IMR-90 (cell line): ENCODE data around the gene RGS3. TPM values are rescaled to one million over a fixed set of nuclear protein-coding genes. Genes with fewer than 3 reads are reported as not detected.

ENCODE experiments used
- ATAC-seq: fragments of 200-7000 bp; cut with Tn5 transposase; 2 replicates; pipeline ENCODE4 v1.9.1; 2020; ENCODE audit warnings: low read depth, mild to moderate bottlenecking, moderate library complexity
- BruUV-seq: library from RNA; stranded (reverse); fragments of 400-500 nt; replicated peaks from 2 replicates; lab custom pipeline; 2021; lab: Mats Ljungman, UMichigan
- CTCF ChIA-PET: fragments of 300-600 bp; formaldehyde crosslinking; extraction: SDS; loops from one replicate; lab custom pipeline; 2021; ENCODE audit warnings: antibody characterized with exemption; lab: Yijun Ruan, JAX
- POLR2A ChIA-PET: fragments of 300-600 bp; sonication (Branson Sonifier 250); formaldehyde crosslinking; loops from one replicate; lab custom pipeline; 2022; ENCODE audit warnings: antibody characterized with exemption; ENCODE audit not compliant: unreplicated experiment; lab: Charles Lee
- DNase-seq: peaks from one replicate; pipeline ENCODE4 v3.0.0; 2013
- H2AFZ ChIP-seq: replicated peaks from 2 replicates; pipeline ENCODE3; 2013; ENCODE audit warnings: low read length, mild to moderate bottlenecking; ENCODE audit not compliant: poor library complexity
- H2AK5ac ChIP-seq: 2 replicates; pipeline ENCODE4 v1.6.1; 2013; ENCODE audit warnings: low read depth, low read length, inconsistent platforms
- H2AK9ac ChIP-seq: replicated peaks from 2 replicates; pipeline ENCODE3; 2013; ENCODE audit warnings: mild to moderate bottlenecking, low read depth, low read length, moderate library complexity; ENCODE audit not compliant: poor library complexity
- H2BK120ac ChIP-seq: 2 replicates; pipeline ENCODE4 v1.6.1; 2013; ENCODE audit warnings: low read depth, low read length, inconsistent platforms
- H2BK15ac ChIP-seq: 3 replicates; pipeline ENCODE4 v1.6.1; 2013; ENCODE audit warnings: low read depth, low read length, inconsistent platforms
- H2BK20ac ChIP-seq: 2 replicates; pipeline ENCODE4 v1.6.1; 2013; ENCODE audit warnings: low read depth, mild to moderate bottlenecking, inconsistent platforms, low read length, moderate library complexity
- H2BK5ac ChIP-seq: 2 replicates; pipeline ENCODE4 v1.6.1; 2013; ENCODE audit warnings: mild to moderate bottlenecking, low read depth, low read length, inconsistent platforms; ENCODE audit not compliant: poor library complexity, severe bottlenecking
- H3K14ac ChIP-seq: replicated peaks from 2 replicates; pipeline ENCODE4 v1.6.1; 2013; ENCODE audit warnings: low read depth, low read length, inconsistent platforms
- H3K18ac ChIP-seq: 2 replicates; pipeline ENCODE4 v1.6.1; 2013; ENCODE audit warnings: low read depth, low read length, control low read depth
- H3K23ac ChIP-seq: 2 replicates; pipeline ENCODE4 v1.6.1; 2013; ENCODE audit warnings: low read depth, low read length, inconsistent platforms
- H3K27ac ChIP-seq: 2 replicates; pipeline ENCODE4 v1.5.1; 2013; ENCODE audit warnings: mild to moderate bottlenecking, control low read depth, low read length; ENCODE audit not compliant: insufficient read depth
- H3K27me3 ChIP-seq: 2 replicates; pipeline ENCODE4 v1.6.1; 2013; ENCODE audit warnings: low read length; ENCODE audit not compliant: control insufficient read depth, insufficient read depth
- H3K36me3 ChIP-seq: 2 replicates; pipeline ENCODE4 v1.6.1; 2013; ENCODE audit warnings: low read length, mixed read lengths; ENCODE audit not compliant: control insufficient read depth, insufficient read depth
- H3K4ac ChIP-seq: 2 replicates; pipeline ENCODE4 v1.6.1; 2013; ENCODE audit warnings: low read depth, low read length, inconsistent platforms
- H3K4me1 ChIP-seq: 2 replicates; pipeline ENCODE4 v1.6.1; 2013; ENCODE audit warnings: low read length, mixed read lengths; ENCODE audit not compliant: control insufficient read depth, insufficient read depth
- H3K4me2 ChIP-seq: 2 replicates; pipeline ENCODE4 v1.6.1; 2013; ENCODE audit warnings: low read depth, mild to moderate bottlenecking, control low read depth, low read length, moderate library complexity
- H3K4me3 ChIP-seq: 2 replicates; pipeline ENCODE4 v1.5.1; 2013; ENCODE audit warnings: low read depth, mild to moderate bottlenecking, control low read depth, low read length, moderate library complexity; ENCODE audit not compliant: insufficient read depth
- H3K56ac ChIP-seq: 2 replicates; pipeline ENCODE4 v1.6.1; 2013; ENCODE audit warnings: low read length, inconsistent platforms; ENCODE audit not compliant: insufficient read depth; ENCODE audit errors: extremely low read depth
- H3K79me1 ChIP-seq, 2 experiments: 2 replicates each; pipeline ENCODE4 v1.6.1; 2013; ENCODE audit warnings: low read length in 2 of 2, inconsistent platforms in 1 of 2, low read depth in 1 of 2
- H3K9ac ChIP-seq: 2 replicates; pipeline ENCODE4 v1.6.1; 2013; ENCODE audit warnings: low read depth, low read length, control low read depth
- H3K9me1 ChIP-seq: 2 replicates; pipeline ENCODE4 v1.6.1; 2013; ENCODE audit warnings: low read length, inconsistent platforms; ENCODE audit not compliant: insufficient read depth
- H3K9me3 ChIP-seq: 2 replicates; pipeline ENCODE4 v1.6.1; 2013; ENCODE audit warnings: low read length; ENCODE audit not compliant: control insufficient read depth, insufficient read depth
- H4K20me1 ChIP-seq: 2 replicates; pipeline ENCODE4 v1.6.1; 2013; ENCODE audit warnings: low read length, inconsistent platforms; ENCODE audit not compliant: insufficient read depth
- H4K5ac ChIP-seq: 2 replicates; pipeline ENCODE4 v1.6.1; 2013; ENCODE audit warnings: mild to moderate bottlenecking, low read depth, low read length, control low read depth
- H4K8ac ChIP-seq, 2 experiments: 2 replicates each; pipeline ENCODE4 v1.6.1; 2013; ENCODE audit warnings: low read depth in 2 of 2, low read length in 2 of 2, control low read depth in 1 of 2, inconsistent platforms in 1 of 2
- H4K91ac ChIP-seq: 2 replicates; pipeline ENCODE4 v1.6.1; 2013; ENCODE audit warnings: low read depth, low read length, inconsistent platforms; ENCODE audit not compliant: insufficient read depth
- BHLHE40 ChIP-seq: fragments of 150-350 bp; IDR thresholded peaks from 2 replicates; pipeline ENCODE4 v1.6.1; 2016; ENCODE audit warnings: mild to moderate bottlenecking, low read depth, low read length
- CEBPB ChIP-seq: IDR thresholded peaks from 2 replicates; pipeline ENCODE4 v1.6.1; 2012; ENCODE audit warnings: low read depth, low read length, improper control_type of control experiment
- NFE2L2 ChIP-seq: fragments of 150-350 bp; IDR thresholded peaks from 2 replicates; pipeline ENCODE4 v1.6.1; 2016; ENCODE audit warnings: low read depth, mild to moderate bottlenecking, low read length
- POLR2A ChIP-seq: IDR thresholded peaks from 2 replicates; pipeline ENCODE4 v1.6.1; 2012; ENCODE audit warnings: mild to moderate bottlenecking, low read depth, low read length
- RAD21 ChIP-seq: IDR thresholded peaks from 2 replicates; pipeline ENCODE4 v1.6.1; 2012; ENCODE audit warnings: low read length, improper control_type of control experiment
- RFX5 ChIP-seq: IDR thresholded peaks from 2 replicates; pipeline ENCODE4 v1.8.0; 2012; ENCODE audit warnings: low read depth, mild to moderate bottlenecking, low read length, moderate library complexity
- USF2 ChIP-seq: fragments of 150-350 bp; IDR thresholded peaks from 2 replicates; pipeline ENCODE4 v1.6.1; 2017; ENCODE audit warnings: mild to moderate bottlenecking, antibody characterized with exemption, low read length, low read depth
- WGBS, 2 experiments: methylation state at CpG; one replicate each; pipeline versions ENCODE4 v1.1.5 to v1.1.7; 2013; ENCODE audit warnings: missing lambda C conversion rate in 2 of 2; ENCODE audit not compliant: insufficient read length in 1 of 2; ENCODE audit errors: extremely low coverage in 2 of 2; 5-methylcytosine and 5-hydroxymethylcytosine counted together
- dilution Hi-C: fragments of 300-500 bp; cut with HindIII; formaldehyde crosslinking; loops from one replicate; pipeline ENCODE4 v1.14.3; 2018; ENCODE audit warnings: low sequenced_read_pairs; ENCODE audit not compliant: unreplicated experiment
- in situ Hi-C: fragments of 300-500 bp; cut with MboI; formaldehyde crosslinking; loops from 3 replicates; pipeline ENCODE4 v1.14.3; 2019; ENCODE audit warnings: low sequenced_read_pairs, inconsistent platforms, mixed read lengths
- intact Hi-C: fragments of 100-400 bp; cut with micrococcal nuclease; formaldehyde crosslinking; loops from 2 replicates; pipeline ENCODE4 v1.10.0; 2022
- polyA plus RNA-seq, 3 experiments: library from polyadenylated mRNA; depleted of rRNA; stranded (reverse); fragments of >200 nt; gene quantifications; 2 replicates each; pipeline ENCODE4 v1.2.3, GENCODE V29; 2012; ENCODE audit warnings: low replicate concordance in 1 of 3
- total RNA-seq: library from RNA; depleted of rRNA; stranded (reverse); fragments of >200 nt; gene quantifications from 2 replicates; pipeline ENCODE4 v1.2.3, GENCODE V29; 2012
- TF ChIP-seq, protein P1 (sequence below): fragments of 150-350 bp; IDR thresholded peaks from 2 replicates; pipeline ENCODE4 v1.6.1; 2016; ENCODE audit warnings: low read depth, mild to moderate bottlenecking, low read length, moderate library complexity, borderline replicate concordance
- TF ChIP-seq, protein P2 (sequence below): conservative IDR thresholded peaks from 2 replicates; pipeline ENCODE4 v1.5.1; 2012; ENCODE audit warnings: mild to moderate bottlenecking, low read depth, low read length, improper control_type of control experiment

RGS3 gene
- total and polyA plus RNA-seq, 2 of the 4 experiments (the other 2 are of a cell fraction), result 51.8 to 65.6 TPM

GRCh38 chr9:113479174-113479621, 15.7 kb downstream of the RGS3 start:
- BruUV-seq, result no TSS peak
- 0 out of 2 replicates have a peak, but pooled peaks cover under 1% of the 10 kb centered on the region for H3K9me1 ChIP-seq
- H2BK15ac ChIP-seq, result no peak overlapping the region; the same call in 2 of the 3 replicates
- no peak overlapping the region for H4K5ac ChIP-seq
- H3K9ac ChIP-seq, result no peak overlapping the region
- no peak overlapping the region for H3K4me3 ChIP-seq
- H2AK5ac ChIP-seq, result no peak overlapping the region
- H3K4me1 ChIP-seq, result peaks cover 8% of the 10 kb centered on the region
- no peak overlapping the region for H2BK5ac ChIP-seq
- dilution Hi-C loops, result no loop called here
- H3K4me2 ChIP-seq, result no peak overlapping the region
- H3K36me3 ChIP-seq, result no peaks in the 10 kb centered on the region
- H2AFZ ChIP-seq, result peak overlapping the region; percentile 4
- no peak overlapping the region for H3K23ac ChIP-seq
- H3K79me1 ChIP-seq, result no peaks in the 10 kb centered on the region
- H4K20me1 ChIP-seq, result no peaks in the 10 kb centered on the region
- H4K91ac ChIP-seq, result no peak overlapping the region; the same call in 1 of the 2 replicates
- H3K56ac ChIP-seq, result no peak overlapping the region
- H4K8ac ChIP-seq, result no peak overlapping the region
- DNase-seq, result no peak
- TF ChIP-seq RFX5 (no peak), RAD21 (no peak), NFE2L2 (no peak), CEBPB (no peak), POLR2A (no peak), BHLHE40 (no peak), USF2 (no peak)
- TF ChIP-seq, protein P1, sequence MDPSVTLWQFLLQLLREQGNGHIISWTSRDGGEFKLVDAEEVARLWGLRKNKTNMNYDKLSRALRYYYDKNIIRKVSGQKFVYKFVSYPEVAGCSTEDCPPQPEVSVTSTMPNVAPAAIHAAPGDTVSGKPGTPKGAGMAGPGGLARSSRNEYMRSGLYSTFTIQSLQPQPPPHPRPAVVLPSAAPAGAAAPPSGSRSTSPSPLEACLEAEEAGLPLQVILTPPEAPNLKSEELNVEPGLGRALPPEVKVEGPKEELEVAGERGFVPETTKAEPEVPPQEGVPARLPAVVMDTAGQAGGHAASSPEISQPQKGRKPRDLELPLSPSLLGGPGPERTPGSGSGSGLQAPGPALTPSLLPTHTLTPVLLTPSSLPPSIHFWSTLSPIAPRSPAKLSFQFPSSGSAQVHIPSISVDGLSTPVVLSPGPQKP, result no peak
- TF ChIP-seq, protein P2, sequence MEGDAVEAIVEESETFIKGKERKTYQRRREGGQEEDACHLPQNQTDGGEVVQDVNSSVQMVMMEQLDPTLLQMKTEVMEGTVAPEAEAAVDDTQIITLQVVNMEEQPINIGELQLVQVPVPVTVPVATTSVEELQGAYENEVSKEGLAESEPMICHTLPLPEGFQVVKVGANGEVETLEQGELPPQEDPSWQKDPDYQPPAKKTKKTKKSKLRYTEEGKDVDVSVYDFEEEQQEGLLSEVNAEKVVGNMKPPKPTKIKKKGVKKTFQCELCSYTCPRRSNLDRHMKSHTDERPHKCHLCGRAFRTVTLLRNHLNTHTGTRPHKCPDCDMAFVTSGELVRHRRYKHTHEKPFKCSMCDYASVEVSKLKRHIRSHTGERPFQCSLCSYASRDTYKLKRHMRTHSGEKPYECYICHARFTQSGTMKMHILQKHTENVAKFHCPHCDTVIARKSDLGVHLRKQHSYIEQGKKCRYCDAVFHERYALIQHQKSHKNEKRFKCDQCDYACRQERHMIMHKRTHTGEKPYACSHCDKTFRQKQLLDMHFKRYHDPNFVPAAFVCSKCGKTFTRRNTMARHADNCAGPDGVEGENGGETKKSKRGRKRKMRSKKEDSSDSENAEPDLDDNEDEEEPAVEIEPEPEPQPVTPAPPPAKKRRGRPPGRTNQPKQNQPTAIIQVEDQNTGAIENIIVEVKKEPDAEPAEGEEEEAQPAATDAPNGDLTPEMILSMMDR, result no peak
- H3K14ac ChIP-seq, result no peak overlapping the region
- no peak for ATAC-seq
- H2BK20ac ChIP-seq, result no peak overlapping the region
- 81% methylated on average over 4 of the region's 7 CpGs; no CpG with 5 or more reads in 1 of the 2 experiments for WGBS, 2 experiments
- ChIA-PET POLR2A (no interaction called here), CTCF (no interaction called here)
- no peak overlapping the region for H2AK9ac ChIP-seq
- no peak overlapping the region for H3K27ac ChIP-seq
- no peak overlapping the region for H3K18ac ChIP-seq
- no peak overlapping the region for H2BK120ac ChIP-seq
- H3K9me3 ChIP-seq, result no peaks in the 10 kb centered on the region
- H3K4ac ChIP-seq, result no peak overlapping the region
- intact Hi-C loops, result no loop called here
- no peaks in the 10 kb centered on the region for H3K27me3 ChIP-seq
- in situ Hi-C loops, result no loop called here
